Activated CD4-positive, alpha-beta T cell treated with anti-CD3 and anti-CD28 coated beads for 36 hours (primary cell): ENCODE data around the gene RNGTT. TPM values are rescaled to one million over a fixed set of nuclear protein-coding genes. Genes with fewer than 3 reads are reported as not detected.

Experiments used
- ATAC-seq: fragments of 200-7000 bp; cut with Tn5 transposase; one replicate; pipeline ENCODE4 v1.10.0; 2021; ENCODE audit warnings: mild to moderate bottlenecking, moderate library complexity
- CTCF ChIA-PET: fragments of 350-600 bp; sonication (Branson Sonifier 250); formaldehyde crosslinking; loops from one replicate; lab custom pipeline; 2021; ENCODE audit warnings: antibody characterized with exemption; lab: Charles Lee
- POLR2A ChIA-PET: fragments of 350-600 bp; sonication (Branson Sonifier 250); formaldehyde crosslinking; loops from one replicate; lab custom pipeline; 2021; ENCODE audit warnings: antibody characterized with exemption, inconsistent platforms; lab: Charles Lee
- DNase-seq: peaks from one replicate; pipeline ENCODE4 v3.0.0-alpha.2; 2020
- H3K27ac Mint-ChIP-seq: one replicate; pipeline ENCODE4 v1.8.0; 2021; ENCODE audit warnings: mixed read lengths
- H3K27me3 Mint-ChIP-seq: one replicate; pipeline ENCODE4 v1.8.0; 2021; ENCODE audit warnings: mixed read lengths
- H3K36me3 Mint-ChIP-seq: one replicate; pipeline ENCODE4 v1.8.0; 2021; ENCODE audit warnings: low read depth, mixed read lengths
- H3K4me1 Mint-ChIP-seq: one replicate; pipeline ENCODE4 v1.8.0; 2021; ENCODE audit warnings: mixed read lengths
- H3K4me3 Mint-ChIP-seq: one replicate; pipeline ENCODE4 v1.8.0; 2021; ENCODE audit warnings: mild to moderate bottlenecking, moderate library complexity, mixed read lengths
- H3K9me3 Mint-ChIP-seq: one replicate; pipeline ENCODE4 v1.8.0; 2021; ENCODE audit warnings: low read depth, mixed read lengths
- intact Hi-C, 2 experiments: fragments of 100-400 bp; cut with DNase I in 1 of 2; cut with micrococcal nuclease in 1 of 2; formaldehyde crosslinking; loops; one replicate each; pipeline versions ENCODE4 v1.14.2 to v1.15.1; 2022 to 2024; cut with DNase I, micrococcal nuclease
- total RNA-seq, 2 experiments: library from RNA; stranded (reverse); gene quantifications; one replicate each; pipeline ENCODE4 v1.2.3, GENCODE V29; 2021

The RNGTT gene
- total RNA-seq, 2 experiments from 2014 or later: 17.5 to 21.5 TPM

- peaks cover 3% of the 10 kb centered on the region for H3K27me3 Mint-ChIP-seq
- intact Hi-C loops: no loop called here
- CTCF ChIA-PET: no interaction called here
- ATAC-seq: no peak
- H3K9me3 Mint-ChIP-seq: no peaks in the 10 kb centered on the region
- POLR2A ChIA-PET: interaction anchor here (0.6 kb wide), 1 partner anchor 22 kb away, joined by 3 read pairs; no protein-coding TSS in a partner anchor
- H3K4me1 Mint-ChIP-seq: no peaks in the 10 kb centered on the region
- H3K4me3 Mint-ChIP-seq: no peak overlapping the region
- DNase-seq: no peak
- H3K36me3 Mint-ChIP-seq: no peaks in the 10 kb centered on the region
- no peak overlapping the region for H3K27ac Mint-ChIP-seq
Measured at GRCh38 chr6:88565836-88566235, 397.6 kb downstream of the RNGTT start.

GRCh38 chr6:88565409-88565811 is 398.0 kb downstream of the RNGTT start:
- Mint-ChIP-seq H3K4me1 (no peaks in the 10 kb centered on the region), H3K27ac (no peak overlapping the region), H3K4me3 (no peak overlapping the region), H3K36me3 (no peaks in the 10 kb centered on the region), H3K9me3 (no peaks in the 10 kb centered on the region), H3K27me3 (peaks cover 3% of the 10 kb centered on the region)
- CTCF ChIA-PET: no interaction called here
- ATAC-seq (no peak), DNase-seq (no peak)
- intact Hi-C loops: no loop called here
- POLR2A ChIA-PET: no interaction called here

DNA sequence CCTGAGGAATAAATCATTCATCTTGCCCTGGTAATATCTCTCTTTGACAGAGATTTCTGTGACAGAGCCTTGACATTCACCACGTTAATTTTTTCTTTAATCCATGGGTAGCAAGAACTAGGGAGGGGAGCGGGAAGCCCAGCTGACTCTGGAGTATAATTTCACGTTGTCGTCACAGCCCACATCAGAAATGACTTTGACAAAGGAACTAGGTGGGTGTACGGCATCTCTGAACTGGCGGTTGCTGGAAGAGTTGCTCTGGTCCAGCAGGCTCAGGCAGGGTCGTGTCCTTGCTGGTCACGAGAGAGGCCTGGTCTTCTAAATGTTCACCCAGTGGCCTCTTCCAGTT is 400.2 kb downstream of the RNGTT start:
- H3K9me3 Mint-ChIP-seq: no peaks in the 10 kb centered on the region
- intact Hi-C loops: no loop called here
- H3K4me3 Mint-ChIP-seq: no peak overlapping the region
- ChIA-PET CTCF (no interaction called here), POLR2A (no interaction called here)
- H3K36me3 Mint-ChIP-seq: no peaks in the 10 kb centered on the region
- no peak for ATAC-seq
- H3K27ac Mint-ChIP-seq: no peak overlapping the region
- H3K27me3 Mint-ChIP-seq: peaks cover 3% of the 10 kb centered on the region
- no peak for DNase-seq
- no peaks in the 10 kb centered on the region for H3K4me1 Mint-ChIP-seq

- H3K4me3 Mint-ChIP-seq: no peak overlapping the region
- no peak overlapping the region for H3K27ac Mint-ChIP-seq
- ChIA-PET POLR2A (no interaction called here), CTCF (no interaction called here)
- H3K27me3 Mint-ChIP-seq: peaks cover 3% of the 10 kb centered on the region
- ATAC-seq: no peak
- H3K9me3 Mint-ChIP-seq: no peaks in the 10 kb centered on the region
- no peaks in the 10 kb centered on the region for H3K36me3 Mint-ChIP-seq
- H3K4me1 Mint-ChIP-seq: no peaks in the 10 kb centered on the region
- intact Hi-C loops: no loop called here
- no peak for DNase-seq
Measured at GRCh38 chr6:88562353-88563276, 400.8 kb downstream of the RNGTT start.

GRCh38 chr6:88561954-88562315 is 401.5 kb downstream of the RNGTT start:
- no peak for DNase-seq
- Mint-ChIP-seq H3K4me1 (no peaks in the 10 kb centered on the region), H3K9me3 (no peaks in the 10 kb centered on the region), H3K27ac (no peak overlapping the region), H3K4me3 (no peak overlapping the region), H3K27me3 (peaks cover 3% of the 10 kb centered on the region), H3K36me3 (no peaks in the 10 kb centered on the region)
- no peak for ATAC-seq
- intact Hi-C loops: no loop called here
- ChIA-PET POLR2A (no interaction called here), CTCF (no interaction called here)

GRCh38 chr6:88561034-88561953 is 402.1 kb downstream of the RNGTT start:
- no peaks in the 10 kb centered on the region for H3K9me3 Mint-ChIP-seq
- H3K4me1 Mint-ChIP-seq: no peaks in the 10 kb centered on the region
- no peak overlapping the region for H3K4me3 Mint-ChIP-seq
- H3K27me3 Mint-ChIP-seq: no peaks in the 10 kb centered on the region
- no peak for ATAC-seq
- POLR2A ChIA-PET: no interaction called here
- DNase-seq: no peak
- no peak overlapping the region for H3K27ac Mint-ChIP-seq
- intact Hi-C loops: no loop called here
- CTCF ChIA-PET: no interaction called here
- H3K36me3 Mint-ChIP-seq: no peaks in the 10 kb centered on the region

Other genes with a start within 250 kb of the RNGTT start
- 10 to 100 TPM; 85.6 to 93.7 TPM for gene PNRC1, start 117.1 kb upstream of the RNGTT start, total RNA-seq
- under 1 TPM; 0.26 to 0.27 TPM for gene SRSF12, start 154.5 kb upstream of the RNGTT start, total RNA-seq
- 10 to 100 TPM; 14.1 to 17.4 TPM for gene PM20D2, start 182.4 kb upstream of the RNGTT start, total RNA-seq